Testis (tissue), 3 donors: ENCODE results near the gene ELOVL3. TPM values are rescaled to one million over a fixed set of nuclear protein-coding genes. Genes with fewer than 3 reads are reported as not detected.
A peak's percentile ranks its signal among the peaks of the same experiment; 100 is the strongest.

ENCODE experiments used
- DNase-seq: peaks from one replicate; pipeline ENCODE4 v3.0.0-alpha.2; 2019
- H3K27ac ChIP-seq, 2 donors: fragments of 200-600 bp; sonication (generic); one replicate each; pipeline ENCODE4 v1.5.1; 2019
- H3K27me3 ChIP-seq: fragments of 200-600 bp; sonication (generic); one replicate; pipeline ENCODE4 v1.5.1; 2019
- H3K36me3 ChIP-seq: fragments of 200-600 bp; sonication (generic); one replicate; pipeline ENCODE4 v1.5.1; 2017; ENCODE audit warnings: low read depth; ENCODE audit errors: missing control alignments
- H3K4me1 ChIP-seq: fragments of 200-600 bp; sonication (generic); one replicate; pipeline ENCODE4 v1.5.1; 2019
- H3K4me3 ChIP-seq, 2 donors: fragments of 200-600 bp; sonication (generic); one replicate each; pipeline ENCODE4 v1.5.1; 2017 to 2019
- H3K9me3 ChIP-seq: fragments of 200-600 bp; sonication (generic); one replicate; pipeline ENCODE4 v1.5.1; 2017
- POLR2A ChIP-seq: fragments of 450-650 bp; IDR thresholded peaks from one replicate; pipeline ENCODE4 v1.6.1; 2017; ENCODE audit warnings: antibody characterized with exemption, mild to moderate bottlenecking, moderate library complexity
- WGBS, 2 donors: methylation state at CpG; one replicate each; pipeline ENCODE4 v1.1.5; 2018; 5-methylcytosine and 5-hydroxymethylcytosine counted together
- intact Hi-C: fragments of 100-400 bp; cut with DNase I; formaldehyde crosslinking; loops from one replicate; pipeline ENCODE4 v1.15.1; 2023; ENCODE audit warnings: low total_unique reads
- polyA plus RNA-seq: library from polyadenylated mRNA; stranded (reverse); fragments of 350-450 nt; fragmentation: Illumina TruSeq; extraction: RNeasy Lipid Tissue Mini Kit (QIAGEN cat#74804); gene quantifications from one replicate; pipeline ENCODE4 v1.2.3, GENCODE V29; 2014; ENCODE audit warnings: low read depth, low replicate concordance; ENCODE audit not compliant: insufficient read depth
- total RNA-seq, 2 donors: library from RNA; depleted of rRNA; stranded (reverse); fragments of >200 nt; gene quantifications; one replicate each; pipeline ENCODE4 v1.2.3, GENCODE V29; 2016
- TF ChIP-seq, protein P1 (sequence below), 3 experiments: fragments of 450-650 bp in 2 of 3; fragments of 200-600 bp in 1 of 3; sonication (generic) in 1 of 3; IDR thresholded peaks; one replicate each; pipeline ENCODE4 v1.5.1; 2016 to 2019; ENCODE audit warnings: antibody characterized with exemption in 3 of 3, mild to moderate bottlenecking in 2 of 3, moderate library complexity in 1 of 3

The ELOVL3 gene
- total and polyA plus RNA-seq, 3 donors from 2014 or later, result 1.5 to 5.0 (median 2.8) TPM

DNA sequence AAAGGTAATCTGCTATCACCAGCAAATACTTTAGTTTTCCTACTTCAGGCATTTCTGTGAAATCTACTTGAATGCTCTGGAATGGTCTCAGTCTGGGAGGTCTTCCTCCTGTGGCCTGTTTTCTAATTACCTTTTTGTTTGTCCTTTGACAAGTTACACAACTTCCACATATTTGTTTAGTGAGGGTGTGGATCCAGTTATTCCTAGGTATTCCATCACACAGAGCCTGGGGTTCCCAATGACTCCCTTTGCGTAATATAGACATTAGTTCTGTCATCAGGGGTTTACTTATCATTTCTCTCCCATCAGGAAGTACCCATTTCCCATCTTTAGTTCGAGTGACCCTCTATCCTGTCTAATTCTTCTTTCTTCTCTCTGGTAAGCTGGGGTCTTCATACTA, 28.1 kb upstream of the ELOVL3 start:
- H3K9me3 ChIP-seq, result no peaks in the 10 kb centered on the region
- peaks cover 6% of the 10 kb centered on the region for H3K4me1 ChIP-seq
- H3K36me3 ChIP-seq, result no peaks in the 10 kb centered on the region
- H3K4me3 ChIP-seq, result no peak overlapping the region
- TF ChIP-seq POLR2A, result no peak
- TF ChIP-seq, protein P1, sequence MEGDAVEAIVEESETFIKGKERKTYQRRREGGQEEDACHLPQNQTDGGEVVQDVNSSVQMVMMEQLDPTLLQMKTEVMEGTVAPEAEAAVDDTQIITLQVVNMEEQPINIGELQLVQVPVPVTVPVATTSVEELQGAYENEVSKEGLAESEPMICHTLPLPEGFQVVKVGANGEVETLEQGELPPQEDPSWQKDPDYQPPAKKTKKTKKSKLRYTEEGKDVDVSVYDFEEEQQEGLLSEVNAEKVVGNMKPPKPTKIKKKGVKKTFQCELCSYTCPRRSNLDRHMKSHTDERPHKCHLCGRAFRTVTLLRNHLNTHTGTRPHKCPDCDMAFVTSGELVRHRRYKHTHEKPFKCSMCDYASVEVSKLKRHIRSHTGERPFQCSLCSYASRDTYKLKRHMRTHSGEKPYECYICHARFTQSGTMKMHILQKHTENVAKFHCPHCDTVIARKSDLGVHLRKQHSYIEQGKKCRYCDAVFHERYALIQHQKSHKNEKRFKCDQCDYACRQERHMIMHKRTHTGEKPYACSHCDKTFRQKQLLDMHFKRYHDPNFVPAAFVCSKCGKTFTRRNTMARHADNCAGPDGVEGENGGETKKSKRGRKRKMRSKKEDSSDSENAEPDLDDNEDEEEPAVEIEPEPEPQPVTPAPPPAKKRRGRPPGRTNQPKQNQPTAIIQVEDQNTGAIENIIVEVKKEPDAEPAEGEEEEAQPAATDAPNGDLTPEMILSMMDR (IDR thresholded peaks at IDR 0.05), result no peak
- no peak for DNase-seq
- WGBS, 2 donors, result 70 to 88% methylated on average over 2 of the region's 2 CpGs
- intact Hi-C loops, result no loop called here
- no peak overlapping the region for H3K27ac ChIP-seq
- H3K27me3 ChIP-seq, result no peaks in the 10 kb centered on the region

DNA sequence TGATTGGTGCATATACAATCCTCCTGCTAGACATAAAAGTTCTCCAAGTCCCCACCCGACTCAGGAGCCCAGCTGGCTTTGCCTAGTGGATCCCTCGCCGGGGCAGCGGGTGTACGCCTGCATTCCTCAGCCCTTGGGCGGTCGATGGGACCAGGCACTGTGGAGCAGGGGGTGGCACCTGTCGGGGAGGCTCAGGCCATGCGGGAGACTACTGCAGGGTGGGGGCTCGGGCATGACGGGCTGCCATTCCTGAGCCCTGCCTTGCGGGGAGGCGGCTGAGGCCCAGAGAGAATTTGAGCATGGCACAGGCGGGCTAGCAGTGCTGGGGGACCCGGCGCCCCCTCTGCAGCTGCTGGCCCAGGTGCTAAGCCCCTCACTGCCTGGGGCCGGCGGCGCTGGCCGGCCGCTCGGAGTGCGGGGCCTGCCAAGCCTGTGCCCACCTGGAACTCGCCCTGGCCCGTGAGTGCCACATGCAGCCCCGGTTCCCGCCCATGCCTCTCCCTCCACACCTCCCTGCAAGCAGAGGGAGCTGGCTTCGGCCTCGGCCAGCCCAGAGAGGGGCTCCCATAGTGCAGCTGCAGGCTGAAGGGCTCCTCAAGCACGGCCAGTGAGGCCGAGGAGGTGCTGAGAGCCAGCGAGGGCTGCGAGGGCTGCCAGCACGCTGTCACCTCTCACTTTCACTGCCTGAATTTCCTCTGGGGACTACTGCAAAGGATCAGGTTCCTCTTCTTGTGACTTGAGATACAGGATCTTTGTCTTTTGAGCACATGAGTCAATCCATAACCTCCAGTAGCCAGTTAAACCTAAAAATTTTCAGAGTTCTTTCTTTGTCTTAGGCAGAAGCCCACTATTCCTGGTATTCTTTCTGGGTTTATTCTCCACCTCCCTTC, 25.1 kb upstream of the ELOVL3 start:
- intact Hi-C loops, result no loop called here
- TF ChIP-seq, protein P1 (IDR thresholded peaks at IDR 0.05), result no peak
- no peak for TF ChIP-seq POLR2A

DNA sequence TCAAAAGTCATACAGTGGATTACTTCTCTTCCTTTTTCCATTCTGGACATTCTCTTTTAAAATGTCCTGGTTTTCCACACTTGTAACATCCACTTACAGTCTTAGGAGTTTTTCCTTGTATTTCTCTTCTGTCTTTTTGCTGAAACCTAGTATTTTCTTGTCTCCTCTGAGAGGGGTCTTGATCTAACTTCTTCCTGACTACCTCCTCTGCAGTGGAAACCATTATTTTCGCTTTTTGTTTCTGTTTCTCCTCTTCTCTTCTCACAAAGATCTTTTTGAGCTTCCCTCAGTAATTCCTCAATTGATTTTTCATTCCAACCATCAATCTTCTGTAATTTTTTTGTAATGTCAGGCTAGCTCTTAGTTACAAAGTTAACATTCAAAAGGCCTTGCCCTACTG, 23.7 kb upstream of the ELOVL3 start:
- Histone ChIP-seq H3K9me3 (no peaks in the 10 kb centered on the region), H3K36me3 (no peaks in the 10 kb centered on the region), H3K27ac (peak overlapping the region; percentile 41 to 48), H3K27me3 (no peaks in the 10 kb centered on the region), H3K4me1 (peaks cover 6% of the 10 kb centered on the region), H3K4me3 (no peak overlapping the region)
- 45 to 73% methylated on average over 1 of the region's 1 CpG for WGBS, 2 donors
- TF ChIP-seq, protein P1 (IDR thresholded peaks at IDR 0.05), result no peak
- no peak for TF ChIP-seq POLR2A
- DNase-seq, result no peak
- intact Hi-C loops, result no loop called here

More for the DNA sequence above, 25.1 kb upstream of the ELOVL3 start:
- no peak overlapping the region for H3K4me3 ChIP-seq
- no peaks in the 10 kb centered on the region for H3K27me3 ChIP-seq
- peaks cover 6% of the 10 kb centered on the region for H3K4me1 ChIP-seq
- no peak overlapping the region for H3K27ac ChIP-seq
- no peaks in the 10 kb centered on the region for H3K9me3 ChIP-seq
- 73 to 94% methylated on average over 6 to 34 of the region's 34 CpGs for WGBS, 2 donors
- DNase-seq, result no peak
- no peaks in the 10 kb centered on the region for H3K36me3 ChIP-seq

DNA sequence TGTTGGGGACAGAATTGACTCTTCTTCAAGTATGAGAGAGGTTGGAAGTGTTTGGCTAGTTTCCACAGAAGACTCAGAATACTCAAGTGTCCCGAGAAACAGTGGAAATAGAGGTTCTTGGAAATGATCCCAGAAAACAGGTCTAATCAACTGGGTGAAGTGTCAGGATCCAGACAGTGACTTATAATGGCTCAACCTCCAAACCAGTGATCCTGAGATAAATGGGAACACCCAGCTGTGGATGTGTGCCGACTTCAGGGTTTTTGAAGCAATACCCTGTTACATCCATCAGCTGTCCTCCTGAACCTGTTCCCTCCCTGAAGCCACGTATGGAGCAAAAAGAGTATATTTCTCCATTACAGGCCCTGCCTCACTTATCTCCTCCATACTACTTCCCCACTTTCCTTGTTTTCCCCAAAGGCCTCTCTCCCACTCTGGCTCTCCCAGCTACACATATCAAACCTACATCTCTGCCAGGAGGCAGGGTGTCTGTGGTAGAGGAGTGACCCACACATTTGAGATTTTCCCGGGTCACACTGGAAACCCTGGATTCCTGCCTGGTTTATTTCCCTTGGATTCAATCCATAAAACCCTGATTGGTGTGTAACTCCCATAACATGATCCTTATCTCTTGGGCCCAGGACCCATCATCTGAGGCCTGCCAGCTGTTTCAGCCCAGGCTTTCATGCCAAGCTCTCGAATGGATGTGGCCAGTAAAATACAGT, 17.6 kb upstream of the ELOVL3 start:
- Histone ChIP-seq H3K4me3 (no peak overlapping the region), H3K27ac (no peak overlapping the region), H3K9me3 (no peaks in the 10 kb centered on the region), H3K27me3 (no peaks in the 10 kb centered on the region), H3K4me1 (no peaks in the 10 kb centered on the region), H3K36me3 (no peaks in the 10 kb centered on the region)
- WGBS, 2 donors, result 43 to 50% methylated on average over 5 of the region's 5 CpGs
- intact Hi-C loops, result no loop called here
- DNase-seq, result no peak
- TF ChIP-seq, protein P1 (IDR thresholded peaks at IDR 0.05), result no peak
- TF ChIP-seq POLR2A, result no peak
